Posterior vena cava (tissue), 2 donors: Measurements from ENCODE around the gene CAMK1D. TPM values are rescaled to one million over a fixed set of nuclear protein-coding genes. Genes with fewer than 3 reads are reported as not detected.

Experiments
- DNase-seq: peaks from one replicate; pipeline ENCODE4 v3.0.0-alpha.2; 2020; ENCODE audit warnings: low spot score
- intact Hi-C, 2 donors: fragments of 100-400 bp; cut with DNase I; formaldehyde crosslinking; loops; one replicate each; pipeline versions ENCODE4 v1.14.1 to v1.14.2; 2022 to 2023
- total RNA-seq, 2 donors: library from RNA; stranded (reverse); fragmentation: NEBNext Ultra II Directional; extraction: Animal tissue kit (Norgen Biotek cat#: 25700); gene quantifications; one replicate each; pipeline ENCODE4 v1.2.1, GENCODE V29; 2021
- donor health status: DM: yes; HTN: yes; CAD: no.
- donor health status: DM: yes; HTN: yes; CAD: no.

CAMK1D gene
- total RNA-seq, 2 donors from 2014 or later, result 12.2 to 17.8 TPM

DNA sequence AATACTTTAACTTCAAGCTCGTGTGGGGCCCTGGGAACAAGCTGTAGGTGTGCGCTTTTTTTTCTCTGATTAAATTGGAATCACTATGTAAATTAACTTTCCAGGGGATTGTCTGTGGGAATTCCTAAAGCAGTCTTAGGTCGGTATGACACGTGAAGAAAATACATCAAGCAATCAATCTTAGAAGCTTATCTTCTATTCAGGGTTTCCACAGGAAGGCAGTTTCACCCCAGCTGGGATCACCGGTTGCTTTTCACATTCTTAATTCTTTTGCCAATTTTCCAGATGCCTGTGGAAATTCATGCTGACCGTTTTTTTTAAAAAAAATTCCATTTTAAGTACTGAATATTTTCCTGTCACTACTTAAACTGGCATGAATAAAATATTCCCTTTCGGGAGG lies 41.9 kb downstream of the CAMK1D start:
- intact Hi-C loops, result no loop called here
- no peak for DNase-seq

DNA sequence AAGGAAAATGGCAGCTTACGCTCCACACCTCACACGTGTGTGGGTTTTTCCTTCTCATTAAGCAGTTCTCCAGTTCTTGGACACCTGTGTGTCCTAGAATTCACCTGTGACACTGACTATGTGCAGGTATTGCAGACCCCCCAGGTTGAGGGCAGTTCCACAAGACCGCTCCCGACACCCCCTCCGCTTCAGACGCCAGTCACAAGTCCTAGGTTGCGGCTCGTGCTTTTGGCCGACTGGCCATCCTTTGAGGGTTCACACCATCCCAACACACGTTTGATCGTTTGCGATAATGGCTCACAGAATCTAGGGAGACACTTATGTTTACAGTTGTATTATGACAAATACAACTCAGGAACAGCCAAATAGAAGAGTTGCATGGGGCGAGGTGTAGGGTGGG lies 44.5 kb downstream of the CAMK1D start:
- peak; percentile 74 for DNase-seq
- intact Hi-C loops, result no loop called here

DNA sequence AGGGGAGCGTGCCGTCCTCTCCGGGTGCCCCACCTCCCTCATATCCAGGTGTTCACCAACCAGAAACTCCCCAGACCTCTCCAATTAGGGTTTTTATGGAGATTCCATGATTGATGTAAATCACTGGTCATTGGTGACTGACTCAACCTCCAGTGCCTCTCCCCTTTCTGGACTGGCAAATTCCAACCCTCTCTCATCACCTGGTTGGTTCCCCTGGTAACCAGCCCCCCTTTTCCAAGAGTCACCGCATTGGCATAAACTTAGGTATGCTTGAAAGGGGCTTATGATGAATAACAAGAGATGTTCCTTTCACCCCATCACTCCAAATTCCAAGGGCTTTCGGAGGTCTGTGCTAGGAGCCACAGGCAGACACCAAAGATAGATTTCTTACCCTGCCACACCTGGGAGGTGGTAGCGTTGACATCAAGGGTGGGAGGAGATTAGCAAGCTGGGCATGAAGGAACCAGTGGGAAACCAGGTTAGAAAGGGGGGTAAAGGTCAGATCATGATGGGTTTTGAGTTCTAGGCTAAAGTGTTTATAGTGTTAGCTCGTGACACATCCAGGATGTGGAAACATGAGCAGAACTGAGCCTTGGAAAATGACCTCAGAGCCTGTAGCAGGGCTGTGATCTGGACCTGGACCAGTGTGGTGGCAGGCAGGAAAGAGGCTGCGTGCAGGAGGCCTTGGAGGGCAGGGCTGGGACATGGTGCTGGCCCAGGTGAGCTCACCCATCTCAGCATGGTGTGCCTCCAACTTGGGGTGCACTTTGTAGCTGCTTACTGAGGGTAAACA lies 45.1 kb downstream of the CAMK1D start:
- no peak for DNase-seq
- intact Hi-C loops, result no loop called here

DNA sequence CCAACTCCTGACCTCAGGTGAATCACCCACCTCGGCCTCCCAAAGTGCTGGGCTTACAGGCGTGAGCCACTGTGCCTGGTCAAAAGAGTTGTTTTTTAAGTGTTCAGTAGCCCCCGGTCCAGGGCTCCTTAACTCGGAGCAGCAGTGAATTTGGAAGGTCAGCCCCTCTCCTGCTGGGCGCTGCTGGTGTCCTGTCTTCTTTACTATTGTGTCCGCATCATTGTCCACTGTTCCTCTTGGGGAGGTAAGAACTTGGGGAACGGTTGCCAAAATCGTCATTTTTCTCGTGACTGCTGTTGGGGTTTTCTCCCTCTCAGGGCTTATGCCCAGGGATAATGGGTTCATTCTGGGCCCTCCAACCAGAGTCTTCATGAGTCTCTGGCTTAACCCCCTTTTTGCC lies 46.7 kb downstream of the CAMK1D start:
- intact Hi-C loops, result no loop called here
- DNase-seq, result peak; percentile 64

DNA sequence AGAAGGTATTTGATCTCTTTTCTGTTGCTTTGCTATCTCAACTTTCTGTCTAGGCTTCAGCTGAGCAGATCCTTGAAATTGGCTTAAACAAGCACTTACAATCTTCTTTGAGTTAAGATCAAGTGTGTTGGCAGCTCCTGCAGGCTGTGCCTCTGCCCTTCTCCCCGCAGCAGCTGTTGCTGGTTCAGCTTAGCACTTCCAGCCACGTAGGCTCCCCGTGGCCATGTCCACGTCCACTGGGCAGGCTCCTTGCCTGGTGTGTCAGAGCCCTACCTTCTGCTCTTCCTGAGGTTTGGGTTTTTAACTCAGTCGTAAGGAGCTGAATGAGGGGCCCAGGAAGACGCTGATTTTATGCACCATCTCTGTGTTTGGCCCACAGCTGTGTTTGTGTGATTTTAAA lies 47.2 kb downstream of the CAMK1D start:
- intact Hi-C loops, result no loop called here
- no peak for DNase-seq

DNA sequence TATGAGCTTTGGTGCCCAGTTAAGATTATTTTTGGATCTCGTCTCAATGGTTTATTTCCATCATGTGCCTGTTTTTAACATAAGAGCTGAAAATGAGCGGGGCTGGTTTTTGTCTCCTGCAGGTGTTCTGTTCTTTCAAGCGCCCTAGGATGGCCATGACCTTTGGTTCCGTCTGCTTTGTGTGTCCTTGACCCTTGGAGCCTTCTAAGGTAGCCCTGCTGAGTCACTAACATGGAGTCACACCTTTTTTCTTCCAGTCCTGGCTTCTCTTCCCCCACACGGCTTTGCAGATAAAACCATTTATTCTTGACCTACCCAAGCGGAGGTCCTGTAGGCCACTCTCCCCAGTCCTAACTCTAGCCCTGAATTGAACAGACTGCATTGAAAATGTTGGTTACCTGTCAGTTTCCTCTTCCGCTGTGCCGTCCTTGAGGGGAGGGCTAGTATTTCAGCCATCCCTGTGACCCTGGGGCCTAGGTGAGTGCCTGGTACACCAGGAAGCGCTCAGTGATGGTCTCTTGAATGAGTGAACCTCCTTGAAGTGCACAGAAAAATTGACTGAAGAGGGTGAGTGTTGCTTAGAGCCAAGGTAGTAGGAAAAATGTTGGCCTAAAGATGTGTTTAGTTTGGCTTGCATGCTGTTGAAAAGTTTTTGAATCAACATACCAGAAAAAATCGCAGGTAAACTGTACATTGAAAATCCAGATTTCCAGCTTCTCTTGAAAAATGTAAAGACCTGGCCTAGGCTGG lies 48.0 kb downstream of the CAMK1D start:
- intact Hi-C loops, result no loop called here
- peak; percentile 46 for DNase-seq

DNA sequence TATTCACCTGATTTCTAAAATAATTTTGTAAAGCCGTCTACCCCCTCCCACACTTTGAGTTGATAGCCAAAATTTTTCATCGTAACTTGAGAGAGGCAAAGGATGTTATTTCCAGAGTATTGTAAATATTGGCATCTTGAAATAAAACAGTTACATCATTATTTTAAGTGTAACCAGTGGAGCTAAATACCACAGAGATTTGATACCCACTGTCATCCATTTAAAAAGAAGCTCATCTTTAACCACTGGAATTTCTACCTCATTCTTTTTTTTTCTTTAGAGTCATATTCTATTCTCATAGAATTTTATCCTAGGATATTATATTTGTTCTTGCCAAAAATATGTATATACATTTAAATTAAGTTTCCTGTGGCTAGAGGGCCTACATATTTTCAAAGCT lies 48.6 kb downstream of the CAMK1D start:
- intact Hi-C loops, result no loop called here
- DNase-seq, result no peak

DNA sequence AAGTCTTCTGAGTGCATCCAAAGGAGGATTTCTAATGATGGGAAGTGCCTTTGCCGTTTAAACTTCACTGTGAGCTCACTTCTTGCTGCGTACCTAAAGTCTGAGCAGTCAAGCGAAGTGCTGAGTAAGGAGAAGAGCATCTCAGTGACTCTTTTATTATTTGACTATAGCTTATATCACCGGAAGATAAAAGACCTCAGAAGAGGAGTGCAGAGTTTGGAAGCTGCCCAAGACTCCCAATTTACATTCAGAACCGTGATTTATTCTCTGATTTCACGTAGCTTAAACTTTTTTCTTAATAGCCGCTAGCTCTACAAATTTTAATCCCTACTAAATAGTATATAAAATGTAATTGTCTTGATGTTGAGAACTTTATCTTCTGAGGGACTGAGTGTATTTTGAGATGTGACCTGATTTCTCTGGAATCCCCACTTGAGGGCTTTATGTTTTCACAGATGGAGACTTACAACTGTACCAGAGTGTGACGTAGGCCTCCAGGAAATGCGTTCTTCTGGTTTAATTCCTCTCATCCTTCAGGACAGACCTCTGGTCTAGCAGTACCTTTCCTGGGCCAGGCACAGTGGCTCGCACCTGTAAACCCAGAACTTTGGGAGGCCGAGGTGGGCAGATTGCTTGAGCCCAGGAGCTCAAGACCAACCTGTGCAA lies 51.1 kb downstream of the CAMK1D start:
- intact Hi-C loops, result no loop called here
- DNase-seq, result no peak

DNA sequence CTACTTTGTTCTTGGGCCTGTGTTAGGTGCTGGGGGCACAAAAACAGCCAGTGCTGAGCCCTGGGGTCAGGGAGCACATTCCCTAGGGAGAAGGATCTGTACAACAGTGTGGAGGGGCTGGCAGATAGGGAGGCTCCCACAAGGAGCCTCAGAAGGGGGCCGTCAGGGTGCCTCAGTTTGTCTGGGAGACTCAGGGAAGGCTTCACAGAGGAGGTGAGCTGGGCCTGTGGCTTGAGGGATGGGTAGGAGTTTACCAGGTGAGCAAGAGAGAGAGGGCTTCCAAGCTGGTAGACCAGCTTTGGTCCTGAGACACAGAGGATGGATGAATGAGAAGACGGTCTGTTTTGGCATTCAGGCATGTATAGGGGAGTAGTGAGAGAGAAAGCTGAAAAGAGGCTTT lies 52.1 kb downstream of the CAMK1D start:
- peak; percentile 52 for DNase-seq

DNA sequence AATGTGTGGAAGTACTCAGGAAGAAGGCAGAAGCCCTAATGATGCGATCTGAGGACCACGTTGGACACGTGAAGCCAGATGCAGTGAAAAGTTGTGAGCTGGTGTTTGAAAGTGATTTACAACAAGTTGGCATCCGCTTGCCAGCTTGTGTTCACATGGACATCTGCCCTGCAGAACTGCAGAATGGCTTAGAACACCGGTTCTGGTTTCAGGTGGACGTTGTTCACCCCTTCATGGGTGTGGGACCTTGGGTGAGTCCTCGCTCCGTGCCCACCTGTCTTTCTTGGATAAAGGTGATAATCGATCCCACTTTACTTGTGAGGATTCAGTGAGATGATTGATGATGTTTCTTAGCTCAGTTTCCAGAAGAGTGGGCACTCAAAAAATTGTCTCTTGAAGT lies 53.8 kb downstream of the CAMK1D start:
- intact Hi-C loops, result no loop called here

More for the DNA sequence above, 52.1 kb downstream of the CAMK1D start:
- intact Hi-C loops, result no loop called here

DNA sequence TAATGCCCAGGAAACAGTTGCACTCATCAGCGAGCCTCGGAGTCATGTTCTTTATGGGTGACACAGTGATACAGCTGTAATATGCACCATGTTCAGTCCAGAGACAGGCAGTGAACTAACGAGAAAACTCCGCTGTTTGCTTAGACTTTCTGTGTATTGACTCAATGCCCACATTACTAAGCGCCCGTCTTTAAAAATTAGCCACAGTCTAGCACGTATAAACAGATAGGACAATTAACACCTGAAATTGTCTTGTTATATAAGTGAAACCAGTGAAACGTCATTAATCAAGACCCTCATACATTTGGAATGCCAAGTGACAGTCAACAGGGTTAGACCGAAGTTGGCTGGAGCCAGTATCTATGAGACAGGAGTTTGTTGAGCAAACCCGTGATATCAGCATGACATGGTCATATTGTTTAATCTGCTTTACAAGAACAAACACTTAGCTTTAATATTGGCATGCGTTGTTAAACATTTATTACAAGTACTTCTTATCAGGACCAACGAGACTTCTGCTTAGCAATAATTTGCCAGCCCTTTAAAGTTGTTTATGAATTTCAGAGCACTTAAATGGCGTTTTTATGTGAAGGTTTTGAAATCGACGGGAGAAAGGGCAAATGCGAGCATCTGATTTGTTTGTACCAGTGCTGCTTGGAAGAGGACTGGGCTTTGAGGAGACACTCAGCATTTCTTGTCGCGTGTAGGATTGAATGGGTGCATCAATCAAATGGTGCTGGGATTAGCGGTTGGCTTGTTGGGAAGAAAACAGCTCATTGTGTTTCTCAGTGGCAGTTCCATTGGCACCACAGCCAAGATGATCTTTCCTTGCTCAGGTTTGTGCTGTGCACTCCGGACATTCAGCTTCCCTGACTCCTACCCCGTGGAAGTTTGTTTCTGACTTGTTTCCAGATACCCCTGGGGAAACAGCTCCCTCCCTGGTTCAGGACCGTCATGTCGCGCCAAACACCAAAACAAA lies 56.3 kb downstream of the CAMK1D start:
- no peak for DNase-seq

More for the DNA sequence above, 53.8 kb downstream of the CAMK1D start:
- no peak for DNase-seq

DNA sequence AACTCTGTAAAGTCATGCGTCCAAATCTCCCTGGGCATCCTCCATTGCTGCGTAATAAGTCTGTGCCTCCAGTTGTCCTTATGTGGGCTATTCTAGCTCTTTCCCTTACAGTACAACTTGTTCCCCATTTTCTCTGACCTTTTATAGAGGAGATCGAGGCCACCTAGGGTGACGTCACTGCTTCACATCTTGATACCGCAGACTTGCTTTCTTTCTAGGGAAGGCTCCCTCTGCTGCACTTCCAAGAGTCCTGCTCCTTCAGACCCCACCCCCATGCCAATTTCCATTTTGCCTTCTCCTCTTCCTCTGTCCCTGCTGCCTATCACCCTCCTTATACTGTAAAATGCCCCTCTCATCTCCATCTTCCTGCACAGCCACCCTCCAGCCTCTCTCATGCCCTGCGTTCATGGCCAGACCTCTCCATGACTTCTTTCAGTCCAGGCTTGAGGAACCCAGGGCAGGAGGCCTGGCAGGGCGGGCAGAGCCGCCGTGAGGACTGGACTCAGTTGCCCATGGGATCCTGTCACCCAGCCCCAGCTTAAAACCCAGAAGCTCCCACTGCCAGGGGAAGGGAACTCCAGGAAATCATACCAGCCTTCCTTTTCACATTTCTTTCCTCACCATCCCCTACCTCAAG lies 57.5 kb downstream of the CAMK1D start:
- intact Hi-C loops, result no loop called here
- DNase-seq, result peak; percentile 68

More for the DNA sequence above, 56.3 kb downstream of the CAMK1D start:
- intact Hi-C loops, result no loop called here

DNA sequence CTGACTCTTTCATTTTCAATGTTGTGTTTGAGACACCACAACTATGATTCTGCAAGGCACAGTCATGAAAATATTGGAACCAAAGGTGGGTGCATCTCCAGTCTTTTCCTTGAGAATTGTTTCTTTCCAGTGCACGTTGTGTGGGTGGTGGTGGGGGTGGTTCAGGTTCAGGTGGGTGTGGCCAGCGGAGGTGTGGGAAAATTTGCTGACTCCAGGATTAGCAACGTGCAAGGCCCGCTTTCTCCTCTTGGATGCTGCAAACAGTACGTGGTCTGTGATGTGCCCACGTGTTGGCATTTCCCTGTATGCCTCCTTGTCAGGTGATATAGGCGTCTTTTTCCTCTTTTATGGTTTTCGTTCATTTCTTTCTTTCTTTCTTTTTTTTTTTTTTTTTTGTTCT lies 59.1 kb downstream of the CAMK1D start:
- intact Hi-C loops, result no loop called here
- peak; percentile 47 for DNase-seq

DNA sequence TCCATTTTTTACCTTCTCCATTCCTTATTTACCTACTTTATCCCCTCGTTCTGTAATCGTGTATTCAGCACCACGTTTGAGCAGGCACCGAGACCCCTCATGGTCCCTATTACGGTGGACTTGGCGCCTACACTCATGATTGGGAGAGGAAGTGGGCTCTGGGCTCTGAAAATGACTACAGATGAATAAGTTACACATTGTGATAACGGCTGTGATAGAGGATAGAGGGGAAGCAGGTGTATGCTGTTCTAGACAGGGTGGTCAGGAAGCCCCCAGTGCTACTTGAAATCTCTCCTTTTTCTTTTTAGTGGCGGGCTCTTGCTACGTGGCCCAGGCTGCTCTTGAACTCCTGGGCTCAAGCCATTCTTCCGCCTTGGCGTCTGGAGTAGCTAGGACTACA lies 59.8 kb downstream of the CAMK1D start:
- DNase-seq, result no peak
- intact Hi-C loops, result no loop called here

DNA sequence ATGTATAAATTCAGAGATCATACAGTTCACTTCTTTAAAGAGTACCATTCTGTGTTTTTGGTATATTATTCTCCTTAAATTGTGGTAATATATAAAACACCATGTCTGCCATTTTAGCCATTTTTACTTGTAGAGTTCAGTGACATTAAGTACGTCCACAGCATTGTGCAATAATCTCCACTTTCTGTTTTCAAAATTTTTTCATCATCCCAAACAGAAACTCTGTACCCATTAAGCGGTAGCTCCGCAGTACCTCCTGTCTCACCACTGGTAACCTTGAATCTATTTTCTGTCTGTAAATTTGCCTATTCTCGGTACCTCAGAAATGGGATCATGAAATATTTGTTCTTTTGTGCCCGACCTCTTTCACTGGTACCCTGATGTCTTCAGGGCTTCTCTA lies 60.3 kb downstream of the CAMK1D start:
- intact Hi-C loops, result no loop called here
- no peak for DNase-seq

DNA sequence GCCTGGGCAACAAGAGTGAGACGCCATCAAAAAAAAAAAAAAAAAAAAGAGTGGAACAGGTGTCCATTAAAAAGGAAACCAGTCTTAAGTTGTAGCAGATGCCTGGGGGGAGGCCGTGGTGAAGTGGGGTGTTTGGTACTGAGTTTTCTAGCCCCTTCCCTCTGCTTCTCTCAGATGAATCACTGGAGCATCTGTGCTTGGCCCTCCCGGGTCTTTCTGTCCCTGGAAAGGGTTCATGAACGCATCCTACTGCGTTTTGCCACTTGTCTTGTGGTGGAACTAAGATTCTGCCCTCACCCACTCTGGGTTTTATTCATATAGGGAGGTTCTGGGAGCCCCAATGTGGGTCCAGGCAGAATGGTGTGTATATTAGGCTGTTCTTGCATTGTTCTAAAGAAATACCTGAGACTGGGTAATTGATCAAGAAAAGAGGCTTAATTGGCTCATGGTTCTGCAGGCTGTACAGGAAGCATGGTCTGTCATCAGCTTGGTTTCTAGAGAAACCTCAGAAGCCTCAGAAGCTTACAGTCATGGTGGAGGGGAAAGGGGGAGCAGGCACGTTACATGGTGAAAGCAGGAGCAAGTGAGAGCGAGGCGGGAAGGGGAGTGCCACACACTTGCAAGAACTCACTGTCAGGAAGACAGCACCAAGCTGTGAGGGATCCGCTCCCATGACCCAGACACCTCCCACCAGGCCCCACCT lies 63.5 kb downstream of the CAMK1D start:
- intact Hi-C loops, result no loop called here
- DNase-seq, result peak; percentile 55

DNA sequence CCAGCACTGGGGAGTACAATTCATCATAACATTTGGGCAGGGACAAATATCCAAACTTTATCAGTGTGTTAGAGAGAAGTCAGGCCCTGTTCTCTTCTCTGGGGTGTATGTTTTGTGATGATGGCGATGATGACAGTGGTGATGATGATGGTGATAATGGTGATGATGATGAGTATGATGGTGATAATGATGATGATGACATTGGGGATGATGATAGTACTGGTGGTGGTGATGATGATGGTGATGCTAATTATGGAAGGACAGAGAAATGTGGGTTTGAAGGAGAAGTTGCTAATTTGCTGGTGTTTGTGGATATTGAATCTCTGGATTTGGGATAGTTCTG lies 64.0 kb downstream of the CAMK1D start:
- no peak for DNase-seq
- intact Hi-C loops, result no loop called here

DNA sequence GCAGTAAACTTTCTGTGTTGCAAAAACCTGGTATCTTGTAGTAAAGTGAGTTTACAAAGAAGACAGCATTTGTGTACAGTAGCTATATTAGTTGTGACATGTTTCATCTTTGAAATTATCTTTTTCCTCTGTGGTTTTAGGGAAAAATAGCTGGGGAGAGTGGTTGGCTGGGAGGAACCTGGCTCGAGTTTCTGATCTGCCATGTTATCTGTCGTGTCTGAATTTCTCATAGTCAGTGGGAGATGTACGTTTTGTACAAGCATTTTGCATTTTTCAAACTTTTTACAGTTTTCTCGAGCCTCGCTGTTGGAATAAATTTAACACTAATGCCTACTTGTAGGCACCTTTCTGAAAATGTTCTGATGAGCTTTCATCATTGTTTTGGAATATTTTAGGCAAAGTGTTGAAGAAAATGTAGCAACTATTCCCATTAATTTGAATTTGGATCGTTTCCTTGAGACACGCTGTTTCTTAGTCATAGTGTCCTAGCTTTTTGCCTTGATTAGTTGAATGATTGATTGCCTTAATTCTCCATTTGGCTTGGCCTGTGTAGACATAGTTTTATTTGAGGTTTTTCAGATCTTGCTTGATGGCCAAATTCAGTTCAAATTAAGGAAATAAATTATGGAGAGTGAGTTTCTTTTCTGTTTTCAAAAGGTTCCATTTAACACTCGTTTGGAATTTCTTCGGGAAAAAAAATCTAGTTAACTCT lies 65.1 kb downstream of the CAMK1D start:
- intact Hi-C loops, result no loop called here
- DNase-seq, result no peak
